ENCODE measurements around the gene PPIL4. TPM values are rescaled to one million over a fixed set of nuclear protein-coding genes. Genes with fewer than 3 reads are reported as not detected.

PPIL4 gene, protein sequence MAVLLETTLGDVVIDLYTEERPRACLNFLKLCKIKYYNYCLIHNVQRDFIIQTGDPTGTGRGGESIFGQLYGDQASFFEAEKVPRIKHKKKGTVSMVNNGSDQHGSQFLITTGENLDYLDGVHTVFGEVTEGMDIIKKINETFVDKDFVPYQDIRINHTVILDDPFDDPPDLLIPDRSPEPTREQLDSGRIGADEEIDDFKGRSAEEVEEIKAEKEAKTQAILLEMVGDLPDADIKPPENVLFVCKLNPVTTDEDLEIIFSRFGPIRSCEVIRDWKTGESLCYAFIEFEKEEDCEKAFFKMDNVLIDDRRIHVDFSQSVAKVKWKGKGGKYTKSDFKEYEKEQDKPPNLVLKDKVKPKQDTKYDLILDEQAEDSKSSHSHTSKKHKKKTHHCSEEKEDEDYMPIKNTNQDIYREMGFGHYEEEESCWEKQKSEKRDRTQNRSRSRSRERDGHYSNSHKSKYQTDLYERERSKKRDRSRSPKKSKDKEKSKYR
- total RNA-seq (2014; rRNA removed; shearing (Covaris generic)) (21.6 and 29.2 TPM in 2 replicates), total RNA-seq (2022) (34.0 and 36.3 TPM in 2 replicates), Bru-seq, nascent RNA (percentile 87 among the genes with signal in this experiment), BruChase-seq, experiment 1, labeled RNA remaining after a 6-hour chase (percentile 86 among the genes with signal in this experiment), BruChase-seq, experiment 2, labeled RNA remaining after a 2-hour chase (percentile 89 among the genes with signal in this experiment)
- long read RNA-seq, transcript PPIL4-201 (13 exons, 2,232 nt), result major isoform, 67 of 78 reads
- long read RNA-seq, partial matches to known transcripts, result 2 of 78 reads
- long read RNA-seq, other reads (novel, unspliced or antisense), result 9 of 78 reads

DNA sequence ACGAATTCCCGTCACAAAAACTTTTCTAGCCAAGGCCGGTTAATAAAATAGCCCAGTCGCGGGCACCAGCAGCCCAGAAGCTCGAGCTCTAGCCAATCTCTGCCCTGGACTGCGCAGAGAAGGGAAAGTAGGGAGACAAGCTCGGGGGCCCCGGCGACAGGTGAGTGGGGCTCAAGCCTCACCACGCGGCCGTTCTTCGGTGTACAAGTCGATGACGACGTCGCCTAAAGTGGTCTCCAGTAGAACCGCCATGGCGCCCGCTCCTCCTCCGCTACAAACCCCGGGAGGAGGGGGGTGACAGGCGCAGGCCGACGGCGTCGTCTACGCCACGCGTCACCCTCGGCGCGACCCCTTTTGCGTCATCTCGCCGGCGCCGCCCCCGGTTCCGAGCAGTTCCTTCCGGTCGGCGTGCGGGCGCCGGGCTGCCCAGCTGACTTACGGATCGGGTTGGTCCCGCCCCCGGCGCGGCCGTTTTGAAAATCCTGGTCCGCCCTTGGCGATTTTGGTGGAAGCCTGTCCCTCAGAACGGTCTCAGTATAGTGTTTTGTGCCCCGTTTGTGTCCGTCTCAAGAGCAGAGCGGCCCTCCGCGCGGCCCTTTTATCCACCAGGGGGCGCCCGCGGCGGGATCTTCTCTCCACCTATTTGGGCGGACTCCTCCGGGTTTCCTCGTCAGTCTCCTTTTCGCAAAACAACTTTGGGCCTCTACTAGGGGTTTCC is at the start of gene PPIL4:
PPIL4 (minus strand) TSS at position 290 of the 718 bp plus-strand sequence; CDS start at position 252, 38 bp downstream.
- H3K27ac ChIP-seq (ENCODE audit: low read depth, low read length, poor library complexity, severe bottlenecking), result peak within 1 kb of the TSS; percentile 86
- no peaks in the 10 kb centered on the region for H4K20me1 ChIP-seq (ENCODE audit: insufficient read depth, low read length)
- peak within 1 kb of the TSS; percentile 83 for H2AFZ ChIP-seq (ENCODE audit: low read length)
- DNase-seq (ENCODE audit: low spot score), result peak; percentile 96
- H3K4me2 ChIP-seq (ENCODE audit: low read length), result peak within 1 kb of the TSS; percentile 79
- peak within 1 kb of the TSS; percentile 92 for H3K4me3 ChIP-seq (ENCODE audit: low read depth, low read length, poor library complexity, severe bottlenecking)
- TF ChIP-seq EZH2phosphoT487 (IDR thresholded peaks at IDR 0.05; ENCODE audit: borderline replicate concordance, low read depth, low read length), result no peak
- TF ChIP-seq, protein P1, sequence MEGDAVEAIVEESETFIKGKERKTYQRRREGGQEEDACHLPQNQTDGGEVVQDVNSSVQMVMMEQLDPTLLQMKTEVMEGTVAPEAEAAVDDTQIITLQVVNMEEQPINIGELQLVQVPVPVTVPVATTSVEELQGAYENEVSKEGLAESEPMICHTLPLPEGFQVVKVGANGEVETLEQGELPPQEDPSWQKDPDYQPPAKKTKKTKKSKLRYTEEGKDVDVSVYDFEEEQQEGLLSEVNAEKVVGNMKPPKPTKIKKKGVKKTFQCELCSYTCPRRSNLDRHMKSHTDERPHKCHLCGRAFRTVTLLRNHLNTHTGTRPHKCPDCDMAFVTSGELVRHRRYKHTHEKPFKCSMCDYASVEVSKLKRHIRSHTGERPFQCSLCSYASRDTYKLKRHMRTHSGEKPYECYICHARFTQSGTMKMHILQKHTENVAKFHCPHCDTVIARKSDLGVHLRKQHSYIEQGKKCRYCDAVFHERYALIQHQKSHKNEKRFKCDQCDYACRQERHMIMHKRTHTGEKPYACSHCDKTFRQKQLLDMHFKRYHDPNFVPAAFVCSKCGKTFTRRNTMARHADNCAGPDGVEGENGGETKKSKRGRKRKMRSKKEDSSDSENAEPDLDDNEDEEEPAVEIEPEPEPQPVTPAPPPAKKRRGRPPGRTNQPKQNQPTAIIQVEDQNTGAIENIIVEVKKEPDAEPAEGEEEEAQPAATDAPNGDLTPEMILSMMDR (conservative IDR thresholded peaks at IDR 0.05; ENCODE audit: low read length), result peak; percentile 100
- peaks cover 10% of the 10 kb centered on the region; the same call in 1 of the 2 replicates for H3K36me3 ChIP-seq (ENCODE audit: insufficient read depth, low read length)
- H3K79me2 ChIP-seq (ENCODE audit: insufficient read depth, low read depth, low read length), result peaks cover 49% of the 10 kb centered on the region
- H3K9me3 ChIP-seq (ENCODE audit: low read length), result no peaks in the 10 kb centered on the region
- intact Hi-C loops (cut with micrococcal nuclease; ENCODE audit: unreplicated experiment), result loop anchor here (1.0 to 5.0 kb wide), 3 partner anchors 19 to 171 kb away; partner anchors contain the start of genes KATNA1 and LATS1
- no peaks in the 10 kb centered on the region for H3K9me2 ChIP-seq (ENCODE audit: insufficient read depth, low read length)
- ChIA-PET POLR2A (interaction anchor here (0.8 to 1.3 kb wide), 4 partner anchors 15 to 223 kb away, joined by 3 to 5 read pairs (median 4); no protein-coding TSS in a partner anchor), CTCF (ENCODE audit: unreplicated experiment) (interaction anchor here (0.5 to 1.2 kb wide), 4 partner anchors 9 to 204 kb away, joined by 3 to 4 read pairs (median 4); no protein-coding TSS in a partner anchor)
- no TSS peak for BruUV-seq (replicated peaks)
- peaks cover 26% of the 10 kb centered on the region for H3K4me1 ChIP-seq (ENCODE audit: insufficient read depth, low read length, poor library complexity, severe bottlenecking)

DNA sequence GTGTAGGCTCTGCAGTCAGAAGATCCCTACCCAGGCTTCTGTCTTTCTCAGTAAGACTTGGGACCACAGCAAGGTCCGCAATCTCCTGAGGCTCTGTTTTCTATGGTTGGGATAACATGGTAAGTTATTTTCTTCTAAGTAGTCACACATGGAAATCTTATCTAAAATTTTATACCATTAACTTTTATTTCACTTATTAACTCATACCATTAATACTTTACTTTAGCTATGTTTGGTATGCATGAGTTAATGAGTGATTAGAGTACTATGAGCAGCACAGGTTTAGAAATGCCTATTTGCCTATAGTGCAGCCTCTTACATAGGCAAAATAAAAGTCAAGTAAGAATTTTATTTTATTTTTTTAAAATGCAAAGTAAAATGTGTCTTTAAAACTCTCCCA is 47.6 kb upstream of the PPIL4 start:
- intact Hi-C loops (cut with micrococcal nuclease; ENCODE audit: unreplicated experiment), result no loop called here
- Histone ChIP-seq H3K9me2 (ENCODE audit: insufficient read depth, low read length) (no peaks in the 10 kb centered on the region), H2AFZ (ENCODE audit: low read length) (no peak overlapping the region), H3K4me2 (ENCODE audit: low read length) (no peak overlapping the region), H3K27ac (ENCODE audit: low read depth, low read length, poor library complexity, severe bottlenecking) (no peak overlapping the region), H3K4me3 (ENCODE audit: low read depth, low read length, poor library complexity, severe bottlenecking) (no peak overlapping the region), H3K79me2 (ENCODE audit: insufficient read depth, low read depth, low read length) (no peaks in the 10 kb centered on the region), H3K9me3 (ENCODE audit: low read length) (no peaks in the 10 kb centered on the region), H3K4me1 (ENCODE audit: insufficient read depth, low read length, poor library complexity, severe bottlenecking) (no peaks in the 10 kb centered on the region), H3K36me3 (ENCODE audit: insufficient read depth, low read length) (peaks cover 87% of the 10 kb centered on the region), H4K20me1 (ENCODE audit: insufficient read depth, low read length) (no peaks in the 10 kb centered on the region)
- DNase-seq (ENCODE audit: low spot score), result no peak
- TF ChIP-seq EZH2phosphoT487 (IDR thresholded peaks at IDR 0.05; ENCODE audit: borderline replicate concordance, low read depth, low read length), result no peak
- TF ChIP-seq, protein P1 (conservative IDR thresholded peaks at IDR 0.05; ENCODE audit: low read length), result no peak
- CTCF ChIA-PET (ENCODE audit: unreplicated experiment), result no interaction called here
- POLR2A ChIA-PET, result interaction anchor here (0.6 to 1.5 kb wide), 5 partner anchors 23 to 713 kb away, joined by 3 to 6 read pairs (median 4); no protein-coding TSS in a partner anchor
- no TSS peak for BruUV-seq (replicated peaks)

Data from OCI-LY7 (cell line).